ENCODE results near the gene ARRB2. TPM values are rescaled to one million over a fixed set of nuclear protein-coding genes. Genes with fewer than 3 reads are reported as not detected.

ARRB2 gene
- total RNA-seq, 4 donors from 2014 or later: 18.7 to 33.6 (median 28.5) TPM

DNA sequence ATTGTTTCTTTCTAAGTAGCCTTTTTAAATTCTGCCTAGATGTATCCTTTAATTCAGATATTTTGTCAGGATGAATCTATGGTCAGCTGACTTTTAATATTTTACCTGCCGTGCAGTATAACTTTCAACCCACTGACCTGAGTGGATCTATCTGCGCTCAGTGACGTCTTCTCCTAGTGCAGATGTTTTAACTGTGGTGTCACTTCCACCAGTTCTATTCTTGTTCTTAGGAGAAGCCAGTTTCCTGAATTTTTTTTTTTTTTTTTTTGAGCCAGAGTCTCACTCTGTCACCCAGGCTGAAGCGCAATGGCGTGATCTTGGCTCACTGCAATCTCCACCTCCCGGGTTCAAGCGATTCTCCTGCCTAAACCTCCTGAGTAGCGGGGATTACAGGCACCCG is 56.3 kb downstream of the ARRB2 start:
- Histone ChIP-seq H3K9me3 (no peaks in the 10 kb centered on the region), H3K36me3 (no peaks in the 10 kb centered on the region), H3K27me3 (peaks cover 35% of the 10 kb centered on the region), H3K27ac (no peak overlapping the region), H3K4me3 (no peak overlapping the region), H3K4me1 (no peaks in the 10 kb centered on the region)
- 82 to 96% methylated on average over 3 to 7 of the region's 9 CpGs for WGBS, 2 donors (ENCODE audit: low coverage in 1 of 2)
- TF ChIP-seq POLR2AphosphoS5 (IDR thresholded peaks at IDR 0.05) (no peak), EP300 (IDR thresholded peaks at IDR 0.05) (no peak)
- TF ChIP-seq, protein P1, sequence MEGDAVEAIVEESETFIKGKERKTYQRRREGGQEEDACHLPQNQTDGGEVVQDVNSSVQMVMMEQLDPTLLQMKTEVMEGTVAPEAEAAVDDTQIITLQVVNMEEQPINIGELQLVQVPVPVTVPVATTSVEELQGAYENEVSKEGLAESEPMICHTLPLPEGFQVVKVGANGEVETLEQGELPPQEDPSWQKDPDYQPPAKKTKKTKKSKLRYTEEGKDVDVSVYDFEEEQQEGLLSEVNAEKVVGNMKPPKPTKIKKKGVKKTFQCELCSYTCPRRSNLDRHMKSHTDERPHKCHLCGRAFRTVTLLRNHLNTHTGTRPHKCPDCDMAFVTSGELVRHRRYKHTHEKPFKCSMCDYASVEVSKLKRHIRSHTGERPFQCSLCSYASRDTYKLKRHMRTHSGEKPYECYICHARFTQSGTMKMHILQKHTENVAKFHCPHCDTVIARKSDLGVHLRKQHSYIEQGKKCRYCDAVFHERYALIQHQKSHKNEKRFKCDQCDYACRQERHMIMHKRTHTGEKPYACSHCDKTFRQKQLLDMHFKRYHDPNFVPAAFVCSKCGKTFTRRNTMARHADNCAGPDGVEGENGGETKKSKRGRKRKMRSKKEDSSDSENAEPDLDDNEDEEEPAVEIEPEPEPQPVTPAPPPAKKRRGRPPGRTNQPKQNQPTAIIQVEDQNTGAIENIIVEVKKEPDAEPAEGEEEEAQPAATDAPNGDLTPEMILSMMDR (IDR thresholded peaks at IDR 0.05): no peak
- no peak for ATAC-seq

DNA sequence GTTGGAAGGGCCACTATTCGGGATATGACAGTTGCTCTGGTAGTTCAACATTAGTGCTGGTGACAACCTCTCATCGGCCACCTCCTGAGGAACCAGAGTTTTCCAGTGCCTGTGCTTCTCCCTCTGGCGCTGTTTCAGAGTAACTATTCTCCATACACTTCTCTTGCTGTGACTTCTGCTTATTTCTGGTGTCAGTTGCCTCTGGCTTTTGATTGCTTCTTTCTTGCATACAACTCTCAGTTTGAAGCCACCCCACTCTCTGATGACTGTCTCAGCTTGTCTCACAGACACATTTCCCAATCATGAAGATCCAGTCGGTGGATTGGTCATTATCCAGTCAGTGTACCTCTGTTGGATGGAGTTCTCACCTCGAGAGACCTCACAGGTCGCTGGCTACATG is 57.9 kb downstream of the ARRB2 start:
- no peak overlapping the region for H3K4me3 ChIP-seq
- H3K4me1 ChIP-seq: no peaks in the 10 kb centered on the region
- peaks cover 37% of the 10 kb centered on the region for H3K27me3 ChIP-seq
- WGBS, 2 donors (ENCODE audit: low coverage in 1 of 2): 68% methylated on average over 5 of the region's 6 CpGs; no CpG with 5 or more reads in 1 of the 2 donors
- TF ChIP-seq POLR2A (IDR thresholded peaks at IDR 0.05) (no peak), EP300 (IDR thresholded peaks at IDR 0.05) (no peak), POLR2AphosphoS5 (IDR thresholded peaks at IDR 0.05) (no peak)
- TF ChIP-seq, protein P1 (IDR thresholded peaks at IDR 0.05): no peak
- no peak overlapping the region for H3K27ac ChIP-seq
- no peak for ATAC-seq
- H3K36me3 ChIP-seq: no peaks in the 10 kb centered on the region
- no peaks in the 10 kb centered on the region for H3K9me3 ChIP-seq

DNA sequence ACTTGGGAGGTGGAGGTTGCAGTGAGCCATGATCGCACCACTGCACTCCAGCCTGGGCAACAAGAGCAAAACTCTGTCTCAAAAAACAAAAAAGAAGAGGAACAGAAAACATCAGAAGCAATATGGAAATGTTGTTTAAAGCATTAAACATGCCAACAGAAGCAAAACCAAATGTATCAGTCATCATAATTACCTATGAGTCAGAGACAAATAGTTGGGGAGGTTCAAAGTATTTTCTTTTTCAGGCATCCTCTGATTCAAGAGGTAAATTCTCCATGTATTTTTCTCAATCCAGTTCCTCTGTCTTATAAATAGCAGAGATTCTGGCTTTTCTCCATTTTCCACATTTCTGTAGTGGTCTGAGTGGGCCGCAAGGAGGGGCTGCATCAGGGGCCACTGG is 59.2 kb downstream of the ARRB2 start:
- WGBS, 2 donors (ENCODE audit: low coverage in 1 of 2): 94 to 100% methylated on average over 1 to 2 of the region's 2 CpGs

More for the DNA sequence above, 59.2 kb downstream of the ARRB2 start:
- TF ChIP-seq, protein P1 (IDR thresholded peaks at IDR 0.05): no peak
- no peak for TF ChIP-seq POLR2A (IDR thresholded peaks at IDR 0.05)
- no peak for TF ChIP-seq POLR2AphosphoS5 (IDR thresholded peaks at IDR 0.05)
- no peak for TF ChIP-seq EP300 (IDR thresholded peaks at IDR 0.05)
- Histone ChIP-seq H3K9me3 (no peaks in the 10 kb centered on the region), H3K4me3 (no peak overlapping the region), H3K36me3 (no peaks in the 10 kb centered on the region), H3K27ac (no peak overlapping the region), H3K4me1 (no peaks in the 10 kb centered on the region), H3K27me3 (peaks cover 38% of the 10 kb centered on the region)
- no peak for ATAC-seq

Other genes starting within 250 kb of the ARRB2 start
- gene SPNS2, start 211.8 kb upstream of the ARRB2 start, total RNA-seq: 10 to 100 TPM; 10.4 to 17.4 (median 16.4) TPM
- gene MYBBP1A, start 155.2 kb upstream of the ARRB2 start, total RNA-seq: 10 to 100 TPM; 19.1 to 46.4 (median 40.9) TPM
- gene GGT6, start 150.1 kb upstream of the ARRB2 start, total RNA-seq: 1 to 10 TPM in 1 of 4 donors, under 1 TPM in 2, not detected in 1; 0.27 to 5.9 (median 0.47) TPM
- gene SMTNL2, start 126.1 kb upstream of the ARRB2 start, total RNA-seq: 1 to 10 TPM; 2.0 to 5.2 (median 3.7) TPM
- under 1 TPM in 1 of 4 donors, not detected in 3; 0.12 TPM for gene ALOX15, start 69.0 kb upstream of the ARRB2 start, total RNA-seq
- 10 to 100 TPM; 23.7 to 53.4 (median 28.5) TPM for gene PELP1, start 6.5 kb upstream of the ARRB2 start, total RNA-seq
- gene MED11, start 20.8 kb downstream of the ARRB2 start, total RNA-seq: 10 to 100 TPM; 21.9 to 28.9 (median 22.7) TPM
- gene ZMYND15, start 29.2 kb downstream of the ARRB2 start, total RNA-seq: 1 to 10 TPM in 1 of 4 donors, under 1 TPM in 2, not detected in 1; 0.31 to 1.2 (median 0.67) TPM
- 10 to 100 TPM in 2 of 4 donors, 1 to 10 TPM in 2; 5.3 to 11.6 (median 8.3) TPM for gene CXCL16, start 29.3 kb downstream of the ARRB2 start, total RNA-seq
- gene TM4SF5, start 61.3 kb downstream of the ARRB2 start, total RNA-seq: not detected
- 1 to 10 TPM in 2 of 4 donors, not detected in 2; 1.3 to 3.5 TPM for gene VMO1, start 75.7 kb downstream of the ARRB2 start, total RNA-seq
- gene GLTPD2, start 78.3 kb downstream of the ARRB2 start, total RNA-seq: not detected
- gene PSMB6, start 85.5 kb downstream of the ARRB2 start, total RNA-seq: 100 to 1,000 TPM; 184 to 242 (median 187) TPM
- 10 to 100 TPM; 10.2 to 21.3 (median 15.7) TPM for gene PLD2, start 96.5 kb downstream of the ARRB2 start, total RNA-seq
- gene MINK1, start 122.7 kb downstream of the ARRB2 start, total RNA-seq: 10 to 100 TPM; 29.3 to 48.6 (median 46.4) TPM
- under 1 TPM; 0.30 to 0.81 (median 0.68) TPM for gene C17orf107, start 188.9 kb downstream of the ARRB2 start, total RNA-seq
- under 1 TPM in 2 of 4 donors, not detected in 2; 0.23 to 0.67 TPM for gene CHRNE, start 192.5 kb downstream of the ARRB2 start, total RNA-seq
- gene GP1BA, start 221.6 kb downstream of the ARRB2 start, total RNA-seq: under 1 TPM in 1 of 4 donors, not detected in 3; 0.19 TPM
- gene SLC25A11, start 229.4 kb downstream of the ARRB2 start, total RNA-seq: 10 to 100 TPM; 28.7 to 58.9 (median 46.8) TPM
- 10 to 100 TPM; 67.3 to 98.8 (median 85.9) TPM for gene RNF167, start 229.6 kb downstream of the ARRB2 start, total RNA-seq
- 1,000 to 10,000 TPM in 2 of 4 donors, 100 to 1,000 TPM in 2; 920 to 1,441 (median 1,060) TPM for gene PFN1, start 237.9 kb downstream of the ARRB2 start, total RNA-seq
- gene ENO3, start 240.5 kb downstream of the ARRB2 start, total RNA-seq: 10 to 100 TPM in 2 of 4 donors, 1 to 10 TPM in 2; 1.5 to 16.2 (median 7.6) TPM